ENCODE data around the gene SRP54.

GRCh38 chr14:35045798-35046047 lies 62.9 kb downstream of the SRP54 start:
- no peak for TF ChIP-seq POLR2A (IDR thresholded peaks at IDR 0.05; ENCODE audit: extremely low read depth, insufficient read length)
- TF ChIP-seq, protein P1, sequence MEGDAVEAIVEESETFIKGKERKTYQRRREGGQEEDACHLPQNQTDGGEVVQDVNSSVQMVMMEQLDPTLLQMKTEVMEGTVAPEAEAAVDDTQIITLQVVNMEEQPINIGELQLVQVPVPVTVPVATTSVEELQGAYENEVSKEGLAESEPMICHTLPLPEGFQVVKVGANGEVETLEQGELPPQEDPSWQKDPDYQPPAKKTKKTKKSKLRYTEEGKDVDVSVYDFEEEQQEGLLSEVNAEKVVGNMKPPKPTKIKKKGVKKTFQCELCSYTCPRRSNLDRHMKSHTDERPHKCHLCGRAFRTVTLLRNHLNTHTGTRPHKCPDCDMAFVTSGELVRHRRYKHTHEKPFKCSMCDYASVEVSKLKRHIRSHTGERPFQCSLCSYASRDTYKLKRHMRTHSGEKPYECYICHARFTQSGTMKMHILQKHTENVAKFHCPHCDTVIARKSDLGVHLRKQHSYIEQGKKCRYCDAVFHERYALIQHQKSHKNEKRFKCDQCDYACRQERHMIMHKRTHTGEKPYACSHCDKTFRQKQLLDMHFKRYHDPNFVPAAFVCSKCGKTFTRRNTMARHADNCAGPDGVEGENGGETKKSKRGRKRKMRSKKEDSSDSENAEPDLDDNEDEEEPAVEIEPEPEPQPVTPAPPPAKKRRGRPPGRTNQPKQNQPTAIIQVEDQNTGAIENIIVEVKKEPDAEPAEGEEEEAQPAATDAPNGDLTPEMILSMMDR (IDR thresholded peaks at IDR 0.05; ENCODE audit: low read depth, low read length) = no peak
